WERI-Rb-1 (cell line): ENCODE results near the gene SLC6A6.

Experiments
- DNase-seq: peaks from one replicate; pipeline ENCODE4 v3.0.0-alpha.2; 2020
- H3K27ac ChIP-seq: fragments of 250-450 bp; sonication (Bioruptor Pico); 2 replicates; pipeline ENCODE4 v1.5.1; 2020; ENCODE audit warnings: mild to moderate bottlenecking, moderate library complexity
- H3K27me3 ChIP-seq: fragments of 250-450 bp; sonication (Bioruptor Pico); 2 replicates; pipeline ENCODE4 v1.5.1; 2021; ENCODE audit warnings: mild to moderate bottlenecking, low read depth, moderate library complexity; ENCODE audit not compliant: insufficient read depth, severe bottlenecking
- H3K36me3 ChIP-seq: fragments of 250-450 bp; sonication (Bioruptor Pico); 2 replicates; pipeline ENCODE4 v1.5.1; 2020; ENCODE audit warnings: mild to moderate bottlenecking, moderate library complexity
- H3K4me3 ChIP-seq: 2 replicates; pipeline ENCODE4 v1.5.1; 2011; ENCODE audit warnings: low read depth, mild to moderate bottlenecking, control low read depth, low read length
- H3K9me3 ChIP-seq: fragments of 250-450 bp; sonication (Bioruptor Pico); 2 replicates; pipeline ENCODE4 v1.5.1; 2021; ENCODE audit warnings: mild to moderate bottlenecking, moderate library complexity; ENCODE audit not compliant: severe bottlenecking
- CTCF ChIP-seq: IDR thresholded peaks from 2 replicates; pipeline ENCODE4 v1.5.1; 2011; ENCODE audit warnings: low read depth, mild to moderate bottlenecking, control low read depth, inconsistent platforms, low read length

SLC6A6 gene

GRCh38 chr3:14470461-14470860 is 68.1 kb downstream of the SLC6A6 start:
- no peak for TF ChIP-seq CTCF
- no peak for DNase-seq
- no peaks in the 10 kb centered on the region for H3K9me3 ChIP-seq
- H3K36me3 ChIP-seq, result peaks cover 24% of the 10 kb centered on the region
- H3K4me3 ChIP-seq, result no peak overlapping the region
- H3K27ac ChIP-seq, result no peak overlapping the region
- no peaks in the 10 kb centered on the region for H3K27me3 ChIP-seq

- no peaks in the 10 kb centered on the region for H3K27me3 ChIP-seq
- peaks cover 24% of the 10 kb centered on the region for H3K36me3 ChIP-seq
- no peaks in the 10 kb centered on the region for H3K9me3 ChIP-seq
- TF ChIP-seq CTCF, result no peak
- no peak overlapping the region for H3K27ac ChIP-seq
- no peak for DNase-seq
- H3K4me3 ChIP-seq, result no peak overlapping the region
Measured at GRCh38 chr3:14471016-14471415, 68.6 kb downstream of the SLC6A6 start.

- no peaks in the 10 kb centered on the region for H3K27me3 ChIP-seq
- no peak overlapping the region for H3K4me3 ChIP-seq
- TF ChIP-seq CTCF, result no peak
- no peaks in the 10 kb centered on the region for H3K9me3 ChIP-seq
- H3K36me3 ChIP-seq, result peaks cover 24% of the 10 kb centered on the region
- no peak overlapping the region for H3K27ac ChIP-seq
- DNase-seq, result no peak
Measured at GRCh38 chr3:14471690-14472089, 69.3 kb downstream of the SLC6A6 start.

- Histone ChIP-seq H3K9me3 (no peaks in the 10 kb centered on the region), H3K4me3 (no peak overlapping the region), H3K27ac (no peak overlapping the region), H3K27me3 (no peaks in the 10 kb centered on the region), H3K36me3 (peaks cover 28% of the 10 kb centered on the region)
- no peak for DNase-seq
- no peak for TF ChIP-seq CTCF
Measured at GRCh38 chr3:14472471-14473351, 70.3 kb downstream of the SLC6A6 start.

GRCh38 chr3:14473411-14473891 is 71.0 kb downstream of the SLC6A6 start:
- peaks cover 27% of the 10 kb centered on the region for H3K36me3 ChIP-seq
- no peaks in the 10 kb centered on the region for H3K9me3 ChIP-seq
- H3K27me3 ChIP-seq, result no peaks in the 10 kb centered on the region
- no peak for TF ChIP-seq CTCF
- H3K4me3 ChIP-seq, result no peak overlapping the region
- DNase-seq, result no peak
- H3K27ac ChIP-seq, result no peak overlapping the region
